Measurements from ENCODE around the gene MACROH2A1.
"Not testable (repeated sequence)": the region's sequence is repeated elsewhere in the genome, so short reads cannot be mapped to it uniquely, and the experiment has no call there.

MACROH2A1 gene

GRCh38 chr5:135376961-135377624, 21.9 kb downstream of the MACROH2A1 start:
- no peak for DNase-seq

- DNase-seq = no peak
These were observed 23.8 kb downstream of the MACROH2A1 start for GRCh38 chr5:135375040-135375793.

- DNase-seq = no peak
These were observed 25.1 kb downstream of the MACROH2A1 start for GRCh38 chr5:135373736-135374515.

- no peak for DNase-seq
These were observed 26.2 kb downstream of the MACROH2A1 start for GRCh38 chr5:135372654-135373381.

GRCh38 chr5:135371622-135372232, 27.3 kb downstream of the MACROH2A1 start:
- no peak for DNase-seq

GRCh38 chr5:135369952-135370351, 29.1 kb downstream of the MACROH2A1 start:
- DNase-seq = no peak

GRCh38 chr5:135367554-135367953, 31.5 kb downstream of the MACROH2A1 start:
- no peak for DNase-seq

GRCh38 chr5:135367076-135367475, 32.0 kb downstream of the MACROH2A1 start:
- no peak for DNase-seq

- no peak for DNase-seq
These were observed 33.8 kb downstream of the MACROH2A1 start for GRCh38 chr5:135365281-135365680.

- no peak for DNase-seq
These were observed 34.4 kb downstream of the MACROH2A1 start for GRCh38 chr5:135364421-135365262.

GRCh38 chr5:135363342-135363741, 35.7 kb downstream of the MACROH2A1 start:
- DNase-seq = not testable (repeated sequence)

GRCh38 chr5:135362102-135362501, 36.9 kb downstream of the MACROH2A1 start:
- DNase-seq = no peak

- DNase-seq = no peak
These were observed 38.5 kb downstream of the MACROH2A1 start for GRCh38 chr5:135360278-135361274.

GRCh38 chr5:135359374-135360165, 39.5 kb downstream of the MACROH2A1 start:
- DNase-seq = no peak

GRCh38 chr5:135357685-135358084, 41.3 kb downstream of the MACROH2A1 start:
- no peak for DNase-seq

GRCh38 chr5:135356522-135357318, 42.3 kb downstream of the MACROH2A1 start:
- no peak for DNase-seq

GRCh38 chr5:135355169-135355568, 43.9 kb downstream of the MACROH2A1 start:
- DNase-seq = no peak

- no peak for DNase-seq
These were observed 44.9 kb downstream of the MACROH2A1 start for GRCh38 chr5:135353952-135354721.

All from CD4-positive, alpha-beta T cell treated with Interleukin-6 for 4 hours (primary cell).